Left lung (tissue), 10 donors: ENCODE results near the gene POLR3G. TPM values are rescaled to one million over a fixed set of nuclear protein-coding genes. Genes with fewer than 3 reads are reported as not detected.

Source experiments
- ATAC-seq: fragments of 200-7000 bp; cut with Tn5 transposase; one replicate; pipeline ENCODE4 v1.9.1; 2020; ENCODE audit warnings: moderate library complexity
- DNase-seq, 4 donors: peaks; one replicate each; pipeline ENCODE4 v3.0.0-alpha.2; 2013 to 2020
- H3K27ac ChIP-seq, 2 donors: fragments of 200-600 bp; sonication (generic) in 1 of 2; one replicate each; pipeline versions ENCODE4 v1.5.0 to v1.8.0; 2020 to 2021
- H3K27me3 ChIP-seq, 2 donors: fragments of 200-600 bp; sonication (generic) in 1 of 2; one replicate each; pipeline versions ENCODE4 v1.5.0 to v1.8.0; 2020 to 2021
- H3K36me3 ChIP-seq, 2 donors: fragments of 200-600 bp; sonication (generic) in 1 of 2; one replicate each; pipeline versions ENCODE4 v1.5.0 to v1.8.0; 2020 to 2021
- H3K4me1 ChIP-seq, 2 donors: fragments of 200-600 bp; one replicate each; pipeline ENCODE4 v1.8.0; 2021
- H3K4me3 ChIP-seq, 2 donors: fragments of 200-600 bp; sonication (generic) in 1 of 2; one replicate each; pipeline versions ENCODE4 v1.5.0 to v1.8.0; 2020 to 2021; ENCODE audit warnings: mild to moderate bottlenecking in 1 of 2
- H3K9me3 ChIP-seq, 2 donors: fragments of 200-600 bp; sonication (generic) in 1 of 2; one replicate each; pipeline versions ENCODE4 v1.5.0 to v1.8.0; 2020 to 2021
- intact Hi-C, 2 donors: fragments of 100-400 bp; cut with DNase I; formaldehyde crosslinking; loops; one replicate each; pipeline versions ENCODE4 v1.11.2 to v1.14.2; 2022
- polyA plus RNA-seq, 6 donors: library from polyadenylated mRNA; unstranded; fragments of 120-200 nt; gene quantifications; one replicate each; pipeline ENCODE4 v1.2.1, GENCODE V29; 2013; ENCODE audit not compliant: insufficient read length in 6 of 6
- total RNA-seq, 2 donors: library from RNA; stranded (reverse); fragmentation: NEBNext Ultra II Directional; extraction: Animal tissue kit (Norgen Biotek cat#: 25700); gene quantifications; one replicate each; pipeline ENCODE4 v1.2.1, GENCODE V29; 2021
- TF ChIP-seq, protein P1 (sequence below), 2 donors: fragments of 200-600 bp; sonication (generic) in 1 of 2; IDR thresholded peaks; one replicate each; pipeline versions ENCODE4 v1.5.0 to v1.8.0; 2021; ENCODE audit warnings: antibody characterized with exemption in 2 of 2
- donor health status: DM: no; HTN: yes; CAD: no.
- donor health status: DM: no; HTN: no; CAD: no.

POLR3G gene
- total and polyA plus RNA-seq, 8 donors: 2.0 to 4.5 (median 3.5) TPM

DNA sequence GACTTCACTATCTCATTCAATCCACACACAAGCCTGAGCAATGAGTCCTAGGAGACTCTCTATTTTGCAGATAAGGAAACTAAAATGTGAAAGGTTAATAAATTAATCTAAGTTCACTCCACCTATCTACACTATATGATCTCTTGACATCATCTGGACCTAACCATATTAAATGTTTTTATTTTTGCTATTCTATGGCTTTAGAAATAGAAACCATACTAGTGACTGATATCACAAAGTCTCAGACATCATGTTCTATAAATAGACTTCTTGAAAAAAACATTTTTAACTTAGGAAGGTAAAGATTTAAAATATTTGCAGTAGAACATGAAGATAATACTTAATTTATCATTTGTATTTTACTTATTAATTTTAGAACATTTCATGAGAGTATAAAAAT is 74.6 kb downstream of the POLR3G start:
- Histone ChIP-seq H3K4me3 (no peak overlapping the region), H3K9me3 (no peaks in the 10 kb centered on the region), H3K4me1 (peaks cover 0 to 3% of the 10 kb centered on the region in 2 donors), H3K36me3 (no peaks in the 10 kb centered on the region), H3K27ac (no peak overlapping the region), H3K27me3 (peaks cover 3 to 31% of the 10 kb centered on the region in 2 donors)
- no peak for ATAC-seq
- no peak for DNase-seq
- TF ChIP-seq, protein P1, sequence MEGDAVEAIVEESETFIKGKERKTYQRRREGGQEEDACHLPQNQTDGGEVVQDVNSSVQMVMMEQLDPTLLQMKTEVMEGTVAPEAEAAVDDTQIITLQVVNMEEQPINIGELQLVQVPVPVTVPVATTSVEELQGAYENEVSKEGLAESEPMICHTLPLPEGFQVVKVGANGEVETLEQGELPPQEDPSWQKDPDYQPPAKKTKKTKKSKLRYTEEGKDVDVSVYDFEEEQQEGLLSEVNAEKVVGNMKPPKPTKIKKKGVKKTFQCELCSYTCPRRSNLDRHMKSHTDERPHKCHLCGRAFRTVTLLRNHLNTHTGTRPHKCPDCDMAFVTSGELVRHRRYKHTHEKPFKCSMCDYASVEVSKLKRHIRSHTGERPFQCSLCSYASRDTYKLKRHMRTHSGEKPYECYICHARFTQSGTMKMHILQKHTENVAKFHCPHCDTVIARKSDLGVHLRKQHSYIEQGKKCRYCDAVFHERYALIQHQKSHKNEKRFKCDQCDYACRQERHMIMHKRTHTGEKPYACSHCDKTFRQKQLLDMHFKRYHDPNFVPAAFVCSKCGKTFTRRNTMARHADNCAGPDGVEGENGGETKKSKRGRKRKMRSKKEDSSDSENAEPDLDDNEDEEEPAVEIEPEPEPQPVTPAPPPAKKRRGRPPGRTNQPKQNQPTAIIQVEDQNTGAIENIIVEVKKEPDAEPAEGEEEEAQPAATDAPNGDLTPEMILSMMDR (IDR thresholded peaks at IDR 0.05): no peak
- intact Hi-C loops: no loop called here

DNA sequence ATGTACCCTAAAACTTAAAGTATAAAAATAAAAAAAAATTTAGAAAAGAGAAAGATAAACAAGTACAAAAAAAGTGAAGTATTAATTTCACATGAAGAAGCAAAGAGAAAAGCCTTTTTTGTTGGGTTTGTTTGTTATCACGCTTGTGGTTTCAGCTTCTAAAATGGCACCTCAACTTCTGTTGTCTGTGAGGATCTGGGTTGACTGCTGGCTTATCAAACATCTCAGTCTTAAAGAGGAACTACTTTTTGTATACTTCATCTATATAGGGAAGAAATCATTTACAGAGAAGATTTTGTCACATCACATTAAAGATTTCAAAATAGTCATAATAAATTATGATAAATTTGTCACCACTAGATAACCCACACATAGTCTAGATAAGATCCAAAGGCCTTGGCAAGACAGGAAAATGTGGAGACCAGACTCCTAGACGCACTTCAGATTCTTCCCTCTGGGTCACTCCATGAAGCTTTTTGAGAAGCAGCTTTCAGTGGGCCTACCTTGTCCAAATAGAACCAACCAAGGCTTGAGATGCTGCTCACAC is 75.1 kb downstream of the POLR3G start:
- TF ChIP-seq, protein P1 (IDR thresholded peaks at IDR 0.05): no peak
- Histone ChIP-seq H3K4me3 (no peak overlapping the region), H3K27ac (no peak overlapping the region), H3K9me3 (no peaks in the 10 kb centered on the region), H3K36me3 (no peaks in the 10 kb centered on the region), H3K27me3 (peaks cover 3 to 34% of the 10 kb centered on the region in 2 donors), H3K4me1 (peaks cover 0 to 3% of the 10 kb centered on the region in 2 donors)
- ATAC-seq: no peak
- intact Hi-C loops: no loop called here
- DNase-seq: no peak

DNA sequence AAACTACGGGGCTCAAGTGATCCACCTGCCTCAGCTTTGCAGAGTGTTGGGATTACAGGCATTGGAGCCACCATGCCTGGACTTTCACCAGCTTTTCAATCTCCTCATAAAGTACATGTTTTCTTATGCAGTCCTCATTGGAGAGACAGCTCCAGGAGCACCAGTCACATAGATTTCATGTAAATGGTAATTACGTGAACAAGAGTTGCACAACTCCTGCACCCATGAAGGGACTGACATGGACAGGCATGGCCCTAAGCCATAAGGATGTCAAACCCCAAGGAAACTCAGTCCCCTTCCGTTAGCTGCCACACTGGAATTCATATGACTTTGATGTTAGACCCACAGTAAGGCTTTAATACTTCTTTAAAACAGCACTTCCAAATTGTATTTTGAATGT is 76.3 kb downstream of the POLR3G start:
- DNase-seq (no peak), ATAC-seq (no peak)
- H3K36me3 ChIP-seq: no peaks in the 10 kb centered on the region
- no peak overlapping the region for H3K4me3 ChIP-seq
- intact Hi-C loops: no loop called here
- peaks cover 3 to 46% of the 10 kb centered on the region in 2 donors for H3K27me3 ChIP-seq
- peaks cover 0 to 3% of the 10 kb centered on the region in 2 donors for H3K4me1 ChIP-seq
- no peaks in the 10 kb centered on the region for H3K9me3 ChIP-seq
- no peak overlapping the region for H3K27ac ChIP-seq
- TF ChIP-seq, protein P1 (IDR thresholded peaks at IDR 0.05): no peak

DNA sequence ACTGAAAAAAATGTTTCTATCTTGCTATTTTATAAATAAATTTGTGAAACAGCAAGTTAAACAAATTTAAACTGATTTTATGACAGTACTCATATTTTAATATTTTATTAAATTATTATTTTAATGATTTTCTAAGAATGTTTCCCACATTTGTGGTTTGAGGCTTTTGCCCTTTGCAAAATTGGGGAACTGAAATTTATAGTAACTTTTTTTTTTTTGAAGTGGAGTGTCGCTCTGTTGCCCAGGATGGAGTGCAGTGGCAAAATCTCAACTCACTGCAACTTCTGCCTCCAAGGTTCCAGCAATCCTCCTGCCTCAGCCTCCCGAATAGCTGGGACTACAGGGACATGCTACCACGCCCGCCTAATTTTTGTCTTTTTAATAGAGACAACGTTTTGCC is 76.7 kb downstream of the POLR3G start:
- no peak for ATAC-seq
- Histone ChIP-seq H3K36me3 (no peaks in the 10 kb centered on the region), H3K4me3 (no peak overlapping the region), H3K27me3 (peaks cover 3 to 50% of the 10 kb centered on the region in 2 donors), H3K4me1 (peaks cover 0 to 3% of the 10 kb centered on the region in 2 donors), H3K9me3 (no peaks in the 10 kb centered on the region), H3K27ac (no peak overlapping the region)
- intact Hi-C loops: no loop called here
- no peak for DNase-seq
- TF ChIP-seq, protein P1 (IDR thresholded peaks at IDR 0.05): no peak

DNA sequence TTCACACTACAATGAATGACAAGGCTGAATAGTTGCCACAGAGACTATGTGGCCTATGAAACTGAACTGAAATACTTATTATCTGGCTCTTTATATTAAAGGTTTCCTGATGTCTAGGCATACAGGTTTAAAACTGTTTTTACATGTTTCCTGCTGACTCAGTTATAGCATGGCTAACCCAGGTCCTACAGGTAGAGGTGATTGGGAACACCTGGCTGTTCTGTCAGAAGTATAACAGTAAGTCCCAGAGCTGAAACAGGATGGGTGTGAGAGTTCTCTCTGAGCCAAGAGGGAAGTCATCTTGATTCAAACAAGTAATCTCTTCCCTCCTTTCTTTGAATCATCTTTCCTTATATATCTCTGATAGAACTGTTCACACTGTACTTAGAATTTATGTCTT is 79.0 kb downstream of the POLR3G start:
- Histone ChIP-seq H3K4me1 (peaks cover 0 to 7% of the 10 kb centered on the region in 2 donors), H3K36me3 (no peaks in the 10 kb centered on the region), H3K27ac (no peak overlapping the region), H3K27me3 (peaks cover 17 to 67% of the 10 kb centered on the region in 2 donors), H3K9me3 (no peaks in the 10 kb centered on the region), H3K4me3 (no peak overlapping the region)
- intact Hi-C loops: no loop called here
- ATAC-seq (no peak), DNase-seq (no peak)
- TF ChIP-seq, protein P1 (IDR thresholded peaks at IDR 0.05): no peak
